GM20431 (cell line): Measurements from ENCODE around the gene CD6.

Experiments
- in situ Hi-C: fragments of 300-500 bp; cut with MseI, MboI; formaldehyde crosslinking; loops from one replicate; pipeline ENCODE4 v1.15.0; 2020; ENCODE audit warnings: low sequenced_read_pairs; ENCODE audit not compliant: unreplicated experiment

The CD6 gene

DNA sequence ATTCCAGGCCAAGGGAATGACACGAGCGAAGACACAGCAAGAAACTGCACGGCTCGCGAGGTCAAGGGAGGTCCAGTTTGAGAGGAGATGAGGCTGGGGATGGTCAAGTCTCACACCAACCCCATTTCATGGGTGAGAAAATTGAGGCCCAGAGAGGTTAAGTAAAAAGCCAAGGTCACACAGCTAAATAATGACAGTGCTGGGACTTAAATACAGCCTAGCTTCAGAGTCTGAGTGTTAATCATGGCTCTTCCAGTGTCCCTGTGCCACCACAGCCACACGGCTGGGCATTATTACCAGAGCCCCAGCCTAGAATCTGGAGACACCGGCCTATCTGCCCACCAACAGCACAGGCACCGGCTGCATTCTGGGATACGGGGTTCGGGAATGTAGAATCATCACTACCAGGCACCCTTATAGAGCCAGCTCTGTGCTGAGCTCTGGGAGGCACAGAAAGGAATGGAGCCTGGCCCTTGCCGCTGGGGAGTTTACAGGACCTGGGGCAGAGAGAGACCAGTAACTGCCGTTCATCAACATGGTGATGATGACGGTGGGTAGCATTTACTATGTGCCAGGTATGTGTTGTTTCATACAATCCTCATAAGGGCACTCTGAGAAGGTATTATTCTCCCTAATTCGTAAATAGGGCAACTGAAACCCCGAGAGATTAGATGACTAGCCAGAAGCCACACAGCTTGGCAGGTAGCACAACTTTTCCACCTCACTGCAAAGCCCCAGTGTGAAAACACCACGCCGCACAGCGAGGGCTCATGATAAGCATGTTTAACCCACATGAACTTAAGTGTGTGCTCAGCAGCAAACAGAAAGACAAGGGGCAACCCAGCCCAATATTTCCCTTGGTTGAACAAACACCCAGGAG lies 51.8 kb downstream of the CD6 start:
- in situ Hi-C loops = no loop called here

DNA sequence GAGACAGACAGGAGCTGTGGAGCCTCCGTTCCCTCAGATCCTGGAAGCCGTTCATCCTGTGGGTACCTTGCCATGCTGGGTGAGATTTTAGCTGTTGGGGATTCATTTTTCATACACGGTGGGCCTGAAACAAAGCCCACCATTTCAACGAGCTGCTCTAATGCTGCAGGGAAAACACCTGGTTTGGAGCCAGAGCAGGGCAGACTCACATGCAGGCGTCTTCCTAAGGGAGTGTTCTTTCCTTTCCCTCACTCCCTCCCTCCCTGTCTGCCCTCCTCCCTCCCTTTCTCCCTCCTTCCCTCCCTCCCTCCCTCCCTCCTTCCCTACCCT lies 52.5 kb downstream of the CD6 start:
- in situ Hi-C loops = no loop called here

DNA sequence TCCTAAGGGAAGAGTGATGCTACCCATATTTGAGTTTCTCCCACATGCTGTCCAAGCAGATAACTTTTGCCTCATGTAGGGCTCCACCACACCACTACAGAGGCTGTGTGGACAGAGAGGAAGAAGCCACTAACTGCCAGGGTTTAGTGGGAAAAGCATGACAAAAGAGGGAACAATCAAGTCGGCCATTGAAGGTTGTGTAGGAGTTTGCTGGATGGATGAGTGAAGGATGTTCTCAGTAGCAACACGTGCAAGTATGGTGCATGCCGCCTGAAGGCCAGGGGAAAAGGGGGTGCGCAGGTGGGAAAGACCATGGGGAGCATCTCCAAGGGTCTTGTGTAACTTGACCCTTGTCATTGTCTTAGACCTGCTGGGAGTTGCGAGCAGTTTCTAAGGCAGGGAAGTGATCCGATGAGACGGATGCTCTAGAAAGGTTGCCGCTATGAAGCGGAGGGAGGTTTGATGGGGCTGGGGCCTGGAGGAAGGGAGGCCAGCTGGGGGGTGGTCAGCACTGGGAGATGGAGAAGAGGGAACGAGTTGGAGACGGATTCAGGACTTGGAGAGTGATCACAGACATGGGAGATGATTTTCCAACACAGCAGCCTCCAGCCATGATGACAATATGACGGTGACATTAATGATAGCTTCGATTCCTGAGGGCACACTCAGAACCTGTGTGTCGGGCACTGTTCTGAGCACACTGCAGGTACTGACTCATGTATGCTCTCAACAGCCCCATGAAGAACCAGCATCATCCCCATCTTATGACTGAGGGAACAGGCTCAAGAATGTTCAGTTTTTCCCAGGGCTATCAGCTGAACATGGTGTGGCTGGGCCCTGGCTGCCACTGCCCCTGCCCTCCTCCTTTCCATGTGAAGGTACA lies 53.7 kb downstream of the CD6 start:
- in situ Hi-C loops = no loop called here

DNA sequence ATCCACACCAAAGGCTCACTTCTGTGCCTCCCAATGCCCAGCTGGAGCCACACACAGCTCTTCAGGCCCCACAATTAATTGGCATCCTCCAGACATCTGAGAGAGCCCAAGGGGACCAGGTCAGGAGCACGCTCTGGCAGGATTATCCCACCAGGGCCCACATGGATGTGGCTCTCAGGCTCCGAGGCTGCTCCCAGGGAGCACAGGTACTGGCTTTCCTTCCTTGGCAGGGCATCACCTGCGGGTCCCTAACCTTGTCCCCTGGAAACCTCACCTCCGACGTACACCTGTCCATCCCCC lies 54.3 kb downstream of the CD6 start:
- in situ Hi-C loops = no loop called here

DNA sequence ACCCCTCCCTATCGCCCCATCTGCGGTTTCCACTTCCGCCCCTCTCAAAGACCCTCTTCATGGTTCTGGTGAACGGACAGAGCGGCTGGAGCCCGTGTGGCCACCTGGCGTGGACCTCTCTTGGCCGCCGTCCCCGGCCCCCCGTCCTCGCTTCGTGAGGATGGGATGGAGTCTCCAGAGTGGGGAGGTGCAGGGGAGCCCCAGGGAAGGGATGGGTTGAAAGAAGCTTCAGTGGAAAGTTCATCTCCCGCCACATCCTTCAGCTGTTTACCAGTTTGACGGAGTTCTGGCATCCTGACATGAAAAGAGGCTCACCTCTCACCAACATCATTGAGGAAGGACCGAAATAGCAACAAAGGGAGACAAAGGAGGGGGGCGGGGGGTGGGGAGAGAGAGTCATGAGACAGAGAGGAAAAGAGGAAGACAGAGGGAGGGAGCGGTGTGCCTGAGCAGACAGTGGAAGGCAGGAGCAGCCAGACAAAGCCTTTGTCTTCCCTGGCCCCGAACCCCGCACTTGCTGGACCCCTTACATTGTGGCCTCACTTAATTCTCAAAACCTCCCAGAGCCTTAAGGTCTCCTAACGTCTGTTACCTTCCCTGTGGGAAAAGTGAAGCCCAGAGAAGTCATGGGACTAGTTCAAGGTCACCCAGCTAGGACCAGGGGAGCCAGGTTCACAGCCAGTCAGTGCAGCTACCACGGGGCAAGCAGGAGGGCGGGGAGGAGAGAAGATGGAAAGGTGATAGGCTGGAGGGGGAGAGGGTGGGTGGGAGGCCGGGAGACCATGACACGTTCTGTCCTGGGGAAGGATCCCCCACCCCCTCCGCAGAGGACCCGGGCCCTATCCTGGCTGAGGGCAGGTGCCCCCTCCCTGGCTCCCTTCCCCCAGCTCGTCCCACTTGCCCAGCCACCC lies 54.9 kb downstream of the CD6 start:
- in situ Hi-C loops = no loop called here

DNA sequence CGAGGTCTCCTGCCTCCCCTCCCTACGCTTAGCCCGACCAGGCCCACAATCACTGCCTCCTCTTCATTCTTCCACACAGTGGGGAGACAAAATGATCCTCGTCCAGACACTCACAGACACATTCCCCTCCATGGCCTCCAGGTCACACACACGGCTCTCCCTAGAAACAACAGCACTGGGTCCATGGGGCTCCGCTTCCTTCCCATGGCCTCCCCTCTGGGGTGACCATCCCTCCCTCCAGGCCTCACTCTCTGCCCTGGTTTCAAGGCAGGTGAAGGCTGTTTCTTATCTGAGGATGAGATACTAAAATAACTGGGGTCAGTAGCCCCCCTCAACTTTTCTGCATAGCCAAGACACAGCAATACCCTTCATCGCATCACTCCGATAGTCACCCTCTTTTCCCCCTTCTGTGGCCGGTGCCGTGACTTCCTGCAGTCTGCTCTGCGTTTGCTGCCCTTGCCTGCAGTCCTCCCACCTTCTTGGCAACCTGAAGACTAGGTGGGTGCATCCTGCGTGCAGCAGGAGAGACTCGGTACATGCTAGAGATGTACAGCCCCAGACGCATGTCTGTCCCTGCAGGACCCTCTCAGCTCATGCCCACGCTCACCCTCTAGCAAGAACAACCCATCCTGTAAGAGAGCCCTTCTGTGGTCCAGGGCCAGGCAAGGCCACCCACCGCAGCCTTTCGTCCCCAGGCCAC lies 55.8 kb downstream of the CD6 start:
- in situ Hi-C loops = no loop called here

DNA sequence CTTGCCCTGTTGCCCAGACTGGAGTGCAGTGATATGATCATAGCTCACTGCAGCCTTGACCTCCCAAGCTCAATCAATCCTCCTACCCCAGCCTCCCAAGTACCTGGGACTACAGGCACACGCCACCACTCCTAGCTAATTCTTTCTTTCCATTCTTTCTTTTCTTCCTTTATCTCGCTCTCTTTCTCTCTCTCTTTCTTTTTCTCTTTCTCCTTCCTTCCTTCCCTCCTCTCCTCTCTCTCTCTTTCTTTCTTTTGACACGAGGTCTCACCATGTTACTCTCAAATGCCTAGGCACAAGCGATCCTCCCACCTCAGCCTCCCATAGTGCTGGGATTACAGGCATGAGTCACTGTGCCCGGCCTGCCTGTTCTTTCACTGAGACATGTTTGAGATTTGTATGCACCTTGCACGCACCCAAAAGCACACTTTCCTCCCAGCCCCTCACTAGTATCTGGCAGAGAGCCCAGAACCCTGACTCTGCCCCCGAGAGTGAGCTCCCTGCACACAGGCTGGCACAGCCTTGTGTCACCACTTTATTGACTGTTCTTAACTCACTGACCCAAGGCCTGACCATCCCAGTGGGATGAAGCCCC lies 56.8 kb downstream of the CD6 start:
- in situ Hi-C loops = no loop called here

DNA sequence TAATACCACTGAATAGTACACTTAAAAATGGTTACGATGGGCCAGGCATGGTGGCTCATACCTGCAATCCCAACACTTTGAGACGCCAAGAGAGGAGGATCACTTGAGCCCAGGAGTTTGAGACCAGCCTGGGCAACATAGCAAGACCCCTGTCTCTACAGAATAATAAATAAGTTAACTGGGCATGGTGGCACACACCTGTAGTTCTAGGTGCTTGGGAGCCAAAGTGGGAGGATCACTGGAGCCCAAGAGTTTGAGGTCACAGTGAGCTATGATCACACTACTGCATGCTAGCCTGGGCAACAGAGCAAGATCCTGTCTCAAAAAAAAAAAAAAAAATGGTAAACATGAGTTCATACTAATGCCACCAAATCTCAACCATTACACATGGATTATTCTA lies 61.3 kb downstream of the CD6 start:
- in situ Hi-C loops = no loop called here

DNA sequence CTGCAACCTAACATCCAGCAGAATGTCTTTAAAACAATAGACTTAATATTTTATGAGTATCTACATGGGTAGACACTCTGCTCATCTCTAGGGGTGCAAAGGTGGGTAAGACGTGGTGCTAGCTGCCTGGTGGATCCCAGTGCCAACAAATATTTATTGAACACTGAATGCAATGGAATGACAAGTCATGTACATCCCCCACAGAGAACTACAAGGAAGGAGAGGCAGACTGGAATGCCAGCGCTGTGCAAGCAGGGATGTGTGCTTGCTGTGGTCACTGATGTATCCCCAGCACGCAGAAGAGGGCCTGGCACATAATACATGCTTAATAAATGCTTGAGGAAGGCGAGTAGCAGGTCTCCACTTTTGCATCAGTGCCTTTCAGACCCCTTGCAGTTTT lies 61.9 kb downstream of the CD6 start:
- in situ Hi-C loops = no loop called here

DNA sequence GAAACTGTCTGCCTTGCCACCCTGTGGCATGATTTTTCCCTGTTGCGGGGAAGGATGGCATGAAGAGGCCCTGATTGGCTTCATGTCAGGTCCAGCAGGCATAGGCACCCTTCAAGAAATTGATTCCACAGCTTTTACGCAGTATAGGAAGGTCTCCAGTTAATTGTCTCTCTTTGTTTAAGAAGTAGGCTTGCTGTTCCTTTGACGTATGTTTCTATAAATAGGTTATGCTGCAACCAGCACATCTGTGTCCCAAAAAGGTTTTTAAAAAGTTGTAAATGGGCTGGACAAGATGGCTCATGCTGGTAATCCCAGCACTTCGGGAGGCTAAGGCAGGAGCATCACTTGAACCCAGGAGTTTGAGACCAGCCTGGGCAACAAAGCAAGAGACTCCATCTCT lies 62.6 kb downstream of the CD6 start:
- in situ Hi-C loops = no loop called here

DNA sequence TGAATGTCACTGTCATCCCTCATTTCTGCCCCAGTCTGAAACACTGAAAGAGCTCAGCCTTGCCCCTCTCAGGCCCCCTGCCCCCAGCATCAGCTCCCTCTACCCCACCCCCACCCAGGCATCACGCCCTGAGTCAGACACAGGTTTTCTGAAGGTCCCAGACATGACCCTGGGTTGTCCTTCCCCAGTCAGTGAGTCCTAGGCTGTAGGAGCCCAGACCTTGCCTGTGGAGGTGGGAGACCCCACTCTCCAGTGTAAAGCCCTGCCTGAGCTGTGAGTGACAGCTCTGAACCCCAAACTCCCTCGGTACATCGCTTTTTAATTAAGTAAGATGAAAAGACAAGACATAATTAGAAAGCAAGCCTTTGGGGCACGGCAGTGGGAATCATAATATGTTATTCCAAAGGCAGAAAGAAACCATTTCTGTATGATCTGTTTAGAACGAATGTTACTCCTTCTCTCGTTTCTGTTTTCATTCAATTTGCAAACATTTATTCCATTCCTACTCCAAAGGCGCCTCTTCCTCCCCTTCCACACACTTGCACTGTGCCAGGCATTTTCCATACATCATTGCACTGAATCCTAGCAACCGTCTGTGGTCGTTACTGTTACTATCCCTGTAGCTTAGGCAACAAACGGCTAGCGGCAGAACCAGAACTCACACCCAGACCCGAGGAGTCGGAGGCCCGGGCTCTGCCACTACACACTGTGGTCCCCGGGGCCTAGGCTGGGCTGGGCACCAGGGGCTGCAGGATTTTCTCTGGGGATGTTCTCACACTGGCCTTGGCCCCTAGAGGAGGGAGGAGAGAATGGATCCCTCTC lies 63.4 kb downstream of the CD6 start:
- in situ Hi-C loops = no loop called here

DNA sequence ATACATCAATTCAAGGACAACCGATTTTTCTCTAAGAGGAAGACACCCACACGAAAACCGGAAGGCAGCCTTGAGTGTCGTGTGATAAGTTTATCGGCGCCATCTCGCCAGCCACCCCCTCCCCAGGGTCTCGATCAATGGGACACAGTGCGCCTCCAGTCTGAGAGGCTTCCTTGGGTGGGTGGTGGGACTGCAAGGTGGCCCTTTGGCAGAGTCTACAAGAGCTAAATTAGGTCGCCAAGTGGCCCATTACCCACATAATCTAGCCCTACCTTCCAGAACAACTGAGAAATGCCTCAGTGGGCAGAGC lies 64.0 kb downstream of the CD6 start:
- in situ Hi-C loops = no loop called here

DNA sequence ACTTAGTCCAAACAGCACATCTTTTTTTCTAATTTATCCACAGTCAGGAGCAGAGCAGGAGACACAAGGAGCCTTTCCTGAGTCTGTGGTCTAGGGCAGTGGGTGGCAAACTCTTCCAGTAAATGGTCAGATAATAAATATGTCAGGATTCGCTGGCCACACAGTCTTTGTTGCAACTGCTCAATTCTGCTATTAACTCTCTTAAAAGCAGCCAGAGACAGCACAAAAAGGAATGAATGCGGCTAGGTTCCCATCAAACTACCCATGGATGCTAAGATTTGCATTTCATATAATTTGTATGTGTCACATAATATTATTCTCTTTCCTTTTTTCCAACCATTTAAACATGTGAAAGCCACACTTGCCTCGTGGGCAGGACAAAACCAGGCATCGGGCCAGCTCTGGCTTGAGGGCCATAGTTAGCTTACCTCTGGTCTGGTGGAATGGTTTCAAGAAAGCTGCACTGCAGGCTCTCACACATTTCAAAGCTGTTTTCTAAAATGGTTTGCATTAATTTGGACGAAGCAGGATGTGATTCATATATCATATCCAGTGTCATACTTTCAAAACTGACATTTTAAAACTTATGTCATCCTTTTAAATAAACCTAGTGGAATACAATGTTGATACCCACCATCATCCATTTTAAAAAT lies 66.1 kb downstream of the CD6 start:
- in situ Hi-C loops = no loop called here

DNA sequence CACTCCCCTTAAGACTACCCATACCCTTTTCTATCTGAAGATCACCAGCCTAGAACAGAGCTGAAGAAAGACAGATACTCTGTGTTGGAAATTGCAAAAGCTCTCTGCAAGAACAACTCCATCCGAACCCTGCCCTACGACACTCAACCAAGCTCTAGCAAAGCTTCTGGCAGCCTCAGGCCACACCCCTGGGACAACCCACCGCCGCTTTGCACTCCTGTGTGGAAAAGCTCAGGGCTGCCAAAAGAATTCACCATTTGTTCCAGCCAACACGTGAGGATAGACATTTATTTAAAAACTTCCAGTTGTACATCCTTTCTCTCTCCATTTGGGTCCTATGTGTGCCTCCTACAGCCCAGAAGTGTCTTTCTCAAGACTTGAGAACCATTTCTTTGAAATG lies 68.4 kb downstream of the CD6 start:
- in situ Hi-C loops = no loop called here

DNA sequence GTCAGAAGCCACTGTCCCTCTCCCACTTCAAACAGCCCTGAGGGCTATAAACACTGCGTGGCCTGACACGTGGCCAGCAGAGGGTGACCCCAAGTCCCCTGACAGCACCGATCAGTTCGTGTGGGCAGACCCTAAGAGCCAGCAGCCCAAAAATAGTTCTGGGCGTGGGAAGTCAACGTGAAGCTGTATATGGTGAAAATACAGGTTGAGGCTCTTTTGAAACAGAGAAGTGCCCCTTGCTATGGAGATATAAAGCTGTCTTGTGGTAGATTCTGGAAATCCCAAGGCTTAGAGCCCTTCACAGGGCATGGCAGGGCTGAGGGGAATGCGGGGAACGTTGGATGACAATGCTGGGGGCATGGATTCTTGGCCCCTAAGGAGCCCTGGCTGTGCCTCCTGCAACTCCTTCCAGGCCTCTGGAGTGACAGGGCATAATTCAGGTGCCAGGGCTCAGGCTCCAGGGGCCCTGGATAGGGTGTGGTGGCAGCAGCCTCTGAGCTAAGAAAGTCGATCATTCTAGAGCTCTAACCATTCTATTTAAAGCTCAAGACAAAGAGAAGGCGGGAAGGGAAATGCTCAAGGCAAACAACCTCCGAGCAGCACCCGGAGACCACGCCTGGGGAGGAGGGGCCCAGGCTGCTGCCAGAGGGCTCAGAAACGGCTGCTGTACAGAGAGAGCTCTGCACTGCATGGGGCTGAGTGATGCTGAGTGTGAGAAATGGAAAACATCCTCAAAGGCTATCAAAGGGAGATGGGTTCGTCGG lies 70.5 kb downstream of the CD6 start:
- in situ Hi-C loops = no loop called here

DNA sequence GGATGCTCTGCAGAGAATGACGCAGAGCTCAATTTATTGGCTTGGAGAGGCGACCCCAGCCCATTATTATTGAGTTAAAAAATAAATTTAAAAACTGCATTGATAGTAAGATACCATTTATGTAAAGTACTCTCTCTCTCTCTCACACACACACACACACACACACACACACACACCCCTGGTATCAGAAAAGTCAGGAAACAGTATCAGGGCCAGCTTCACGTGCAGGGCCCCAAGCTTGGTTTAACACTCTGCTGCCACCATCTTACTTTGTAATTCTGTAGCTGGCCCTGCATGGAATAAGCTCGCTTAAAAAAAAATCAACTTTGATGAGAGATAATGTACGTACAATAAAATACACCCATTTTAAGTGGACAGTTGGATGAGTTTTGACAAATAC lies 71.1 kb downstream of the CD6 start:
- in situ Hi-C loops = no loop called here

DNA sequence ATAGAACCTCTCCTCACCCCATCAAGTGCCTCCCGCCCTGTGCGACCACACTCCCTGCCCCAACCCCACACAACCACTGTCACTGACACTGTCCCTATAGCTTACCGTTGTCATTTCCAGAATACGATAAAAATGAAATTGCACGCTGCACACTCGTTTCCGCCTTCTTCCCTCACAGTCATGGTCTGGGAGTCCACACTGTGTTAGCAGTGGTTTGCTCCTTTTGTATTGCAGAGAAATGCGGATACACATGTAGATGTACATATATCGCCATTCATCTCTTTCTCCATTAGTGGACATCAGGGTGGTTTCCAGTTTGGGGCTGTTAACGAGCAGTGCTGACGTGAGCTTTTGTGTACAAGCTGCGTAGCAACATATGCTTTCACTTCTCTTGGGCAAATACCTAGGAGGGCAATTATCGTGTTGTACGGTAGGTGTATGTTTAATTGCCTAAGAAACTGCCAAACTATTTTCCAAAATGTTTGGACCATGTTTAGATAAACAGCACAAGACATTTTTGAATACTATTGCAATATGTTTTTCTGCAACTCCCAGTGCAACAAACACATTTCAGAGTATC lies 71.6 kb downstream of the CD6 start:
- in situ Hi-C loops = no loop called here
